ENCODE results near the gene PML.

GRCh38 chr15:73984208-73984979 lies 10.1 kb upstream of the PML start:
- TF ChIP-seq CTCF (IDR thresholded peaks at IDR 0.05; ENCODE audit: low read depth, low read length, missing input control), result no peak
- no peak for TF ChIP-seq MAX (IDR thresholded peaks at IDR 0.05)
- no peak for TF ChIP-seq FOXA1 (IDR thresholded peaks at IDR 0.05)
- TF ChIP-seq TAF1 (conservative IDR thresholded peaks at IDR 0.05), result no peak
- no peak for TF ChIP-seq ATF3 (IDR thresholded peaks at IDR 0.05)
- TF ChIP-seq YY1 (IDR thresholded peaks at IDR 0.05), result no peak
- no peak for TF ChIP-seq RXRA (IDR thresholded peaks at IDR 0.05)
- no peak for TF ChIP-seq RAD21 (IDR thresholded peaks at IDR 0.05)
- no peak for TF ChIP-seq EGR1 (IDR thresholded peaks at IDR 0.05; ENCODE audit: low read depth in 2 of 2)
- no peak for TF ChIP-seq ZBTB33 (IDR thresholded peaks at IDR 0.05)
- no peak for TF ChIP-seq GABPA (IDR thresholded peaks at IDR 0.05 in 1 of 2, conservative IDR thresholded peaks at IDR 0.05 in 1 of 2)
- no peak for TF ChIP-seq HNF4A (conservative IDR thresholded peaks at IDR 0.05)
- no peak for TF ChIP-seq REST (IDR thresholded peaks at IDR 0.05)

Measured in liver (tissue), 3 donors.